HEK293 (cell line): ENCODE data around the gene GNAI1.

Experiments used
- CTCF ChIA-PET: fragments of 350-600 bp; formaldehyde crosslinking; extraction: SDS; loops from one replicate; lab custom pipeline; 2021; ENCODE audit warnings: antibody characterized with exemption; lab: Yijun Ruan, JAX
- POLR2A ChIA-PET: fragments of 300-600 bp; formaldehyde crosslinking; extraction: SDS; loops from one replicate; lab custom pipeline; 2020; ENCODE audit warnings: antibody characterized with exemption, inconsistent platforms; lab: Yijun Ruan, JAX
- H3K27ac ChIP-seq: fragments of 200-500 bp; sonication (Bioruptor generic); 2 replicates; pipeline ENCODE4 v1.5.1; 2014; ENCODE audit warnings: low read depth, low read length, control low read depth, inconsistent platforms; ENCODE audit errors: extremely low read depth
- H3K36me3 ChIP-seq, 2 experiments: fragments of 200-500 bp in 1 of 2; sonication (Bioruptor generic) in 1 of 2; 1 replicate in 1 of 2; 2 replicates in 1 of 2; pipeline ENCODE4 v1.5.1; 2014 to 2017; ENCODE audit warnings: inconsistent platforms in 2 of 2, low read length in 2 of 2; ENCODE audit not compliant: control insufficient read depth in 2 of 2, insufficient read depth in 1 of 2
- H3K4me1 ChIP-seq: fragments of 200-500 bp; sonication (Bioruptor generic); 2 replicates; pipeline ENCODE4 v1.5.1; 2014; ENCODE audit warnings: mild to moderate bottlenecking, low read length, inconsistent platforms; ENCODE audit not compliant: control insufficient read depth, insufficient read depth
- H3K4me3 ChIP-seq: 2 replicates; pipeline ENCODE4 v1.5.1; 2011; ENCODE audit warnings: low read depth, mild to moderate bottlenecking, control low read depth, low read length, moderate library complexity
- H3K9me3 ChIP-seq: fragments of 200-500 bp; sonication (Bioruptor generic); 2 replicates; pipeline ENCODE4 v1.5.1; 2014; ENCODE audit warnings: low read depth, low read length, inconsistent platforms; ENCODE audit not compliant: control insufficient read depth, insufficient read depth
- HIC1 ChIP-seq: fragments of 450-650 bp; formaldehyde crosslinking; IDR thresholded peaks from 2 replicates; pipeline ENCODE4 v1.5.1; 2016; ENCODE audit warnings: missing biosample characterization, missing genetic modification characterization
- HOXC10 ChIP-seq: sonication (generic); formaldehyde crosslinking; IDR thresholded peaks from 2 replicates; pipeline ENCODE4 v1.8.1; 2023; ENCODE audit warnings: mild to moderate bottlenecking, missing genetic modification reagents
- OVOL3 ChIP-seq: fragments of 450-650 bp; formaldehyde crosslinking; IDR thresholded peaks from 2 replicates; pipeline ENCODE4 v1.5.1; 2016; ENCODE audit warnings: missing biosample characterization, missing genetic modification characterization
- PATZ1 ChIP-seq: fragments of 450-650 bp; formaldehyde crosslinking; IDR thresholded peaks from 2 replicates; pipeline ENCODE4 v1.5.1; 2016; ENCODE audit warnings: missing biosample characterization, missing genetic modification characterization
- PRDM1 ChIP-seq: fragments of 450-650 bp; formaldehyde crosslinking; IDR thresholded peaks from 2 replicates; pipeline ENCODE4; 2016; ENCODE audit warnings: missing biosample characterization, missing genetic modification characterization
- SALL2 ChIP-seq: fragments of 450-650 bp; formaldehyde crosslinking; IDR thresholded peaks from 2 replicates; pipeline ENCODE4 v1.5.0; 2017; ENCODE audit warnings: missing biosample characterization, mild to moderate bottlenecking, missing genetic modification characterization, borderline replicate concordance
- ZNF175 ChIP-seq: fragments of 450-650 bp; formaldehyde crosslinking; IDR thresholded peaks from 2 replicates; pipeline ENCODE4 v1.5.1; 2016; ENCODE audit warnings: missing biosample characterization, missing genetic modification characterization
- ZNF26 ChIP-seq: fragments of 450-650 bp; formaldehyde crosslinking; IDR thresholded peaks from 2 replicates; pipeline ENCODE4 v1.5.1; 2016; ENCODE audit warnings: missing biosample characterization, missing genetic modification characterization
- ZNF292 ChIP-seq: fragments of 450-650 bp; formaldehyde crosslinking; IDR thresholded peaks from 2 replicates; pipeline ENCODE4 v1.5.1; 2016; ENCODE audit warnings: low read depth, missing biosample characterization, missing genetic modification characterization, borderline replicate concordance
- ZNF354C ChIP-seq: fragments of 450-650 bp; formaldehyde crosslinking; IDR thresholded peaks from 2 replicates; pipeline ENCODE4 v1.5.1; 2016; ENCODE audit warnings: missing biosample characterization, missing genetic modification characterization, low read depth, borderline replicate concordance
- ZNF37A ChIP-seq: fragments of 450-650 bp; IDR thresholded peaks from 2 replicates; pipeline ENCODE4 v1.5.1; 2018; ENCODE audit warnings: missing biosample characterization, missing genetic modification characterization
- ZNF449 ChIP-seq: fragments of 450-650 bp; formaldehyde crosslinking; IDR thresholded peaks from 2 replicates; pipeline ENCODE4 v1.5.1; 2017; ENCODE audit warnings: missing biosample characterization, mild to moderate bottlenecking, missing genetic modification characterization, moderate library complexity
- ZNF514 ChIP-seq: fragments of 450-650 bp; formaldehyde crosslinking; IDR thresholded peaks from 2 replicates; pipeline ENCODE4 v1.5.1; 2016; ENCODE audit warnings: missing biosample characterization, missing genetic modification characterization
- ZNF621 ChIP-seq: fragments of 450-650 bp; formaldehyde crosslinking; IDR thresholded peaks from 2 replicates; pipeline ENCODE4 v1.5.1; 2017; ENCODE audit warnings: missing biosample characterization, missing genetic modification characterization
- ZNF624 ChIP-seq: fragments of 450-650 bp; formaldehyde crosslinking; IDR thresholded peaks from 2 replicates; pipeline ENCODE4 v1.5.1; 2017; ENCODE audit warnings: missing biosample characterization, missing genetic modification characterization
- ZNF645 ChIP-seq: fragments of 450-650 bp; formaldehyde crosslinking; IDR thresholded peaks from 2 replicates; pipeline ENCODE4; 2016; ENCODE audit warnings: missing biosample characterization, missing genetic modification characterization
- ZNF658 ChIP-seq: fragments of 450-650 bp; formaldehyde crosslinking; IDR thresholded peaks from 2 replicates; pipeline ENCODE4; 2016; ENCODE audit warnings: missing biosample characterization, missing genetic modification characterization
- ZNF76 ChIP-seq: fragments of 450-650 bp; formaldehyde crosslinking; IDR thresholded peaks from 2 replicates; pipeline ENCODE4; 2016; ENCODE audit warnings: low read depth, missing biosample characterization, missing genetic modification characterization, borderline replicate concordance
- ZNF830 ChIP-seq: fragments of 450-650 bp; IDR thresholded peaks from 2 replicates; pipeline ENCODE4 v1.5.0; 2018; ENCODE audit warnings: missing biosample characterization, missing genetic modification characterization, low read depth, mild to moderate bottlenecking, moderate library complexity

Gene GNAI1

GRCh38 chr7:80189638-80190037, 55.0 kb downstream of the GNAI1 start (continued):
- TF ChIP-seq ZNF449 (no peak), HIC1 (no peak), ZNF830 (tag by site-specific recombination) (no peak)

- ChIA-PET POLR2A (no interaction called here), CTCF (interaction anchor here (0.5 to 0.8 kb wide), 2 partner anchors 13 to 1285 kb away, joined by 3 to 5 read pairs; no protein-coding TSS in a partner anchor)
- peaks cover 6 to 13% of the 10 kb centered on the region in 2 experiments for H3K36me3 ChIP-seq
- no peak overlapping the region for H3K4me3 ChIP-seq
- H3K4me1 ChIP-seq, result no peaks in the 10 kb centered on the region
- TF ChIP-seq ZNF76 (tag by site-specific recombination) (no peak), ZNF292 (tag by site-specific recombination) (no peak), ZNF658 (tag by site-specific recombination) (no peak), ZNF645 (no peak), OVOL3 (tag by site-specific recombination) (no peak), PATZ1 (no peak), ZNF26 (tag by site-specific recombination) (no peak), SALL2 (tag by site-specific recombination) (no peak), ZNF354C (tag by site-specific recombination) (no peak), PRDM1 (no peak), HOXC10 (no peak), ZNF514 (no peak), ZNF624 (tag by site-specific recombination) (no peak), ZNF621 (tag by site-specific recombination) (no peak), ZNF37A (tag by site-specific recombination) (no peak), ZNF175 (tag by site-specific recombination) (no peak)
- no peaks in the 10 kb centered on the region for H3K9me3 ChIP-seq
- no peak overlapping the region for H3K27ac ChIP-seq
These were observed 63.0 kb downstream of the GNAI1 start for GRCh38 chr7:80197627-80198026.
